Loucy (cell line): ENCODE data around the gene ZSCAN2.

Experiments used
- EZH2phosphoT487 ChIP-seq: fragments of 200-600 bp; IDR thresholded peaks from 2 replicates; pipeline ENCODE4 v1.6.1; 2018; ENCODE audit warnings: antibody characterized with exemption, mild to moderate bottlenecking, moderate library complexity, borderline replicate concordance
- TF ChIP-seq, protein P1 (sequence below): fragments of 200-600 bp; sonication (generic); conservative IDR thresholded peaks from 2 replicates; pipeline ENCODE4 v1.5.1; 2014; ENCODE audit warnings: mild to moderate bottlenecking, antibody characterized with exemption, low read length

DNA sequence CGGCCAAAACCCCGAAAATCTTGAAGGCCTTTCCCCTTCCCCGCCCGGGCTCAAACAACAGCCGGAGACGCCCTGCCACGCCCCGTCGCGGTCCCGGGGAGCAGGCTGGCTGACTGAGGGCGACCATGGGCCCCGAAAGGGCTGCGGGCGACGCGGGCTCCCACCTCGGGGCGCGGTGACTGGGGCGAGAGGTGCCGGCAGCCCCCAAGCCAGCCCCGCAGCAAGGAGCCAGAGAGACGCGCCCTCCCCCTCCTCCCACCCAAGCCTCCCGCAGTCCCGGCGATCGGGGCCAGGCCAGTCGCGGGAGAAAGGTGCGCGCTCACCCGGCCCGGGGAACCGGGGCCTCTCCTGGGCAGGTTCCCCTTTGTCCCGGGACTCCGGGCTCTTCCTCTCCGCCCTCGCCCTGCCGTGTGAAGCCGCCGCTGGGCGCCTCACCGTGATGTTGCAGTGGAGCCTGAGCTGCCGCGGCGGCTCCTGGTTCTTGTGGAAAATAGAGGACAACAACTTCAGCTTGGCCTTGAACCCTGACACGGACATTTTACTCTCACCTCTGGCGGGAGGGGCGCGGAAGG lies 30.6 kb upstream of the ZSCAN2 start:
- TF ChIP-seq, protein P1, sequence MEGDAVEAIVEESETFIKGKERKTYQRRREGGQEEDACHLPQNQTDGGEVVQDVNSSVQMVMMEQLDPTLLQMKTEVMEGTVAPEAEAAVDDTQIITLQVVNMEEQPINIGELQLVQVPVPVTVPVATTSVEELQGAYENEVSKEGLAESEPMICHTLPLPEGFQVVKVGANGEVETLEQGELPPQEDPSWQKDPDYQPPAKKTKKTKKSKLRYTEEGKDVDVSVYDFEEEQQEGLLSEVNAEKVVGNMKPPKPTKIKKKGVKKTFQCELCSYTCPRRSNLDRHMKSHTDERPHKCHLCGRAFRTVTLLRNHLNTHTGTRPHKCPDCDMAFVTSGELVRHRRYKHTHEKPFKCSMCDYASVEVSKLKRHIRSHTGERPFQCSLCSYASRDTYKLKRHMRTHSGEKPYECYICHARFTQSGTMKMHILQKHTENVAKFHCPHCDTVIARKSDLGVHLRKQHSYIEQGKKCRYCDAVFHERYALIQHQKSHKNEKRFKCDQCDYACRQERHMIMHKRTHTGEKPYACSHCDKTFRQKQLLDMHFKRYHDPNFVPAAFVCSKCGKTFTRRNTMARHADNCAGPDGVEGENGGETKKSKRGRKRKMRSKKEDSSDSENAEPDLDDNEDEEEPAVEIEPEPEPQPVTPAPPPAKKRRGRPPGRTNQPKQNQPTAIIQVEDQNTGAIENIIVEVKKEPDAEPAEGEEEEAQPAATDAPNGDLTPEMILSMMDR = no peak
- TF ChIP-seq EZH2phosphoT487 = no peak
